ENCODE data around the gene RNF224. TPM values are rescaled to one million over a fixed set of nuclear protein-coding genes. Genes with fewer than 3 reads are reported as not detected.
"Not testable (repeated sequence)": the region's sequence is repeated elsewhere in the genome, so short reads cannot be mapped to it uniquely, and the experiment has no call there.

Gene RNF224
- polyA plus RNA-seq, 1 donor = 13.1 TPM

GRCh38 chr9:137228506-137228967 is 1.2 kb downstream of the RNF224 start:
- no peak for DNase-seq

DNA sequence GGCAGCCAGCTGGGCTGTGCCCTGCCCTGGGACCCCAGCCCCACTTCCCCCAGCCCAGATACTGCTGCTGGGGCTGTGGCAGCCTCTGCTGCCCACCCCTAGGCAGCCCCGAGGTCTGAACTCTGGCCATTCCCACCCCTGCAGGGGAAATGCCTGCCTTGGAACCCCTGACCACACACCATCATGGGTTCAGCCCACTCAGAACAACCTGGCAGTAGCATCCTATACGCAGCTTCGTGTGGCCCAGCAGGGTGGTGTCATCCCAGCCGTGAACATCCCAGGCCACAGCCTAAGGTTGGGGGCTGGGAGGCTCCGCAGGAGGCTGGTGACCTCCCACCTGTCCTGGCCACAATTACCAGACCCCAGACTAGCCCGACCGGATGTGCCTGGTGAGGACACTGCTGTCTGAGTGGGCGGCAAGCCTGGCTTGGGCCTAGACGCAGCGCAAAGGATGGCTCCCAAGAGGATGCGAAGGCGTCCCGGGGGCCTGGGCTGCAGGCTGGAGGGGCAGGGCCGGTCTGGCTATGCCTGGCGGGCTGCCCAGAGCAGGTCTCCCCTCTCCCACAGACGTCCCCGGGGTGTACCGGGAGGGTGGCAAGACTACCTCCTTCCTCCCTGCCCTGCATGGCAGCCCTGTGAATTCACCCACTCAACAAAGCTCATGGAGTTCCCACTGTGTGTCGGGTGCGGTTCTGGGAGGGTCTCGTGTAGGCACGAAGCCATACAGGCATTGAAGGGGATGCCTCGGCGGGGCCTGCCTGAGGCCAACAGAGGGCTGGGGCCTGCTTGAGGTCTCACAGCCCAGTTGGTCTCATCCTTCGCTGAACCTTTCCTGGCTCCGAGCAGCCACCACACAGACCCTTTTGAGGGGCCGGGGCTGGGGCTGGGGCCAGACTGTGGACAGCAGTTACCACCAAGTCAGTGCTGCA is 1.9 kb downstream of the RNF224 start:
- DNase-seq = no peak

- no peak for DNase-seq
Observed at GRCh38 chr9:137229903-137230704, 2.8 kb downstream of the RNF224 start.

DNA sequence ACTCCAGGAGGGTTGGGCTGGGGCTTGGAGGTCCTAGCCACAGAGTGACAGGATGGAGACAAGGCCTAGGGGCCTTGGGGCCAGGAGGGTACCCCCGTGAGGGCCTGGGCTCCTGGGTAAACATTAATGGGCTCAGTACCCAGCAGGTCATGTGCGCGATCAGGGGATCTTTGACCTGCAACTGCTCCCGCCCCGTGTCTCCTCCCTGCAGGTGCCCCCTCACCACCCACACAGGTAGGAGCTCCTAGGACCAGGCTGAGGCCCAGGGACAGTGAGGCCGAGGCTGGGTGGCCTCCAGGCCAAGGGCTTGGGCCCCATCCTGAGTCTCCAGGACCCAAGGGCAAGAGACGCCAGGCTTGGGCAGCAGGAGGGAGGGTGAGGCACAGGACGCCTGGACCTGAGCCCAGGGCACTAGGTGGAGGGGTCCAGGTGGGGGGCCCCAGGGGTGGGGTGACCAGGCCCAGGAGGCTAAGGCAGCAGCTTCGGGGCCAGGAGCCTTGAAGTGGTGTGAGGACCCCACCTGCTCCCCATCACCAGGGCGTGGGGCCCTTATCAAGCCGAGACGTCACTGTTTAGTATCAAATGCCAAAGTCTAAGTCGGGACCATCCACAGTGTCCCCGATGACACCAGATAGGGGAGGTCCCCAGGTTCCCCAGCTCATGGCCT is 3.5 kb downstream of the RNF224 start, which contains the start of gene SLC34A3:
SLC34A3 (plus strand) TSS at position 197 of the 667 bp plus-strand sequence. CDS start 802 bp downstream, outside the sequence.
- DNase-seq = no peak

GRCh38 chr9:137231372-137232039 is 4.2 kb downstream of the RNF224 start:
- DNase-seq = no peak

DNA sequence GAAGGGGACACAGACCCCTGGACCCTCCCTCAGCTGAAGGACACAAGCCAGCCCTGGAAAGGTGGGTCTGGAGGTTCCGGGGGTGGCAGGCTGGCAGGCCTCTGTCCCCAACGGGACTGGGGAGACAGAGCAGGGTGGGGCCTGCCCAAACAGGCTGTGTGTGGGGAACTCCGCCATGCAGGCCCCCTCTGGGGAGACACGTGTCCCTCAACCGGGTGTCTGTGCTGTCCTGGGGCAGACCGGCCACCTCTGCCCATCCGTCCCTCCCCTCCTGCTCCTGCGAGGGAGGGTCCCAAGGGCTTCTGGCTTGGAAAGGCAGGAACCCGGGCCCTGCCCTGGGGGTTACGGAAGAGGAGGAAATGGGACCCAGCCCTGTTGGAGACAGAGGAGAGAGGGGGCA is 4.8 kb downstream of the RNF224 start:
- DNase-seq = no peak

DNA sequence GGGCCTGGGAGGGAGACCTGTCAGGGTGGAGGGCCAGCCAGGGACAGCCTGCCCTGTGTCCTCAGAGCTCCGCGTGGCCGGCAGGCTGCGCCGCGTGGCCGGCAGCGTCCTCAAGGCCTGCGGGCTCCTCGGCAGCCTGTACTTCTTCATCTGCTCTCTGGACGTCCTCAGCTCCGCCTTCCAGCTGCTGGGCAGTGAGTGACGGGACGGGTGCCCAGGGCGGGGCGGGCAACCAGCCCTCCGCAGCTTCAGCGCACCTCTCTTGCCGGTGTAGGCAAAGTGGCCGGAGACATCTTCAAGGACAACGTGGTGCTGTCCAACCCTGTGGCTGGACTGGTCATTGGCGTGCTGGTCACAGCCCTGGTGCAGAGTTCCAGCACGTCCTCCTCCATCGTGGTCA is 5.2 kb downstream of the RNF224 start:
- DNase-seq = no peak

GRCh38 chr9:137233143-137233980 is 6.1 kb downstream of the RNF224 start:
- no peak for DNase-seq

- DNase-seq = no peak
Observed at GRCh38 chr9:137234055-137234697, 6.9 kb downstream of the RNF224 start.

DNA sequence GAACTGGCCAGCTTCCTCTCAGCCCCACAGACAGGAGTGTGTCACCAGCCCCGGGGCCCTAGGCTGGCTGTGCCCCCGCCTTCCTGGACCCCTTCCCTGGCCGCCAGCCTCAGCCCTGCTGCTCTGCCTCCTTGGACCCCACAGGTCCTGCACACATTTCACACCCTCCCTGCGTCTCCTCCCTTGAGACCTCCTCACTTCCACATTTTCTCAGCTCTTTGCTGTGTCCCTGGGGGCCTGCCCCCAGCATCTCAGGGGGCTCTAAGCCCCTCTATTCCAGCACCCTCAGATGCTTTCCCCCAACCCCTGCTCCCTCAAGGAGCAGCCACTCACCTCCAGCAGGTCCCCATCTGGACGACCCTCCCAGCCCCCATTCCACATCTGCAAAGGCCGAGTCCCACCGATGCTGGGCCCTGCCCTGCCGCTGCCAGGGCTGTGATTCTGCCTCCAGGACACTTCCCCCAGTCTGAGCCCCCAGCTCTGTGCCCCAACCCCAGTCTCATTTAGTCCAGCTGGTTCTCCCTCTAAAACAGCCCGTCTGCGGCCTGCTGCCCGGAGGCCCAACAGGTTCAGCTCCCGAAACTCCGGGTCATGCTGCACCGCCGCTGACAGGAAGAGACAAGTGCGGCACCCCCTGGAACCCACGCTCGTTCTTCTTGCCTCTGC is 7.6 kb downstream of the RNF224 start:
- DNase-seq = no peak

DNA sequence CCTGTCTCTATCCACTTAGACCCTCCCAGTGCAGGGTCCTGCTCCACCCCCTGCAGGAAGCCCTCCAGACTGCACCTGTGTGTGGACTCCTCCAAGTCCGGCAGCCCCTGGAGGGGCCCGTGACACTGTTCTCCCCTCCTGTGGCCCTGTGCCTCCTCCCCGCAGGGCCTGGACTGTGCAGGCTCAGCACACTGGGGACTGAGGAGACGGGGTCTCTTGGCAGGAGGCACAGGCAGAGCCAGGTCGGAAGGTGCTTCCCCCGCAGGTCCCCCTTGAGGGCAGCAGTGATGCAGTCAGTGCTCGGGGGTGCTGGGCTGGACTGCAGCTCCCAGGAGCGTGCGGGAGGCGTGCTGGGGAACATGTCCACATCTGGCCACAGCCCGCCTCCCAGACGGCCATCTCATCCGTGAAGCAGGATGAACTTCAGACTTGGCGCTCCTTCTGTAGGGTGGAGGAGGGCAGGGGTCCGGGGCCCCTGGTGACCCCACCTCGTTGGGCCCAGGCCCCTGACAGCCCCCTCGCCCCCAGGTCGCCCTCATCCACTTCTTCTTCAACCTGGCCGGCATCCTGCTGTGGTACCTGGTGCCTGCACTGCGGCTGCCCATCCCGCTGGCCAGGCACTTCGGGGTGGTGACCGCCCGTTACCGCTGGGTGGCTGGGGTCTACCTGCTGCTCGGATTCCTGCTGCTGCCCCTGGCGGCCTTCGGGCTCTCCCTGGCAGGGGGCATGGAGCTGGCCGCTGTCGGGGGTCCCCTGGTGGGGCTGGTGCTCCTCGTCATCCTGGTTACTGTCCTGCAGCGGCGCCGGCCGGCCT is 8.3 kb downstream of the RNF224 start:
- no peak for DNase-seq

DNA sequence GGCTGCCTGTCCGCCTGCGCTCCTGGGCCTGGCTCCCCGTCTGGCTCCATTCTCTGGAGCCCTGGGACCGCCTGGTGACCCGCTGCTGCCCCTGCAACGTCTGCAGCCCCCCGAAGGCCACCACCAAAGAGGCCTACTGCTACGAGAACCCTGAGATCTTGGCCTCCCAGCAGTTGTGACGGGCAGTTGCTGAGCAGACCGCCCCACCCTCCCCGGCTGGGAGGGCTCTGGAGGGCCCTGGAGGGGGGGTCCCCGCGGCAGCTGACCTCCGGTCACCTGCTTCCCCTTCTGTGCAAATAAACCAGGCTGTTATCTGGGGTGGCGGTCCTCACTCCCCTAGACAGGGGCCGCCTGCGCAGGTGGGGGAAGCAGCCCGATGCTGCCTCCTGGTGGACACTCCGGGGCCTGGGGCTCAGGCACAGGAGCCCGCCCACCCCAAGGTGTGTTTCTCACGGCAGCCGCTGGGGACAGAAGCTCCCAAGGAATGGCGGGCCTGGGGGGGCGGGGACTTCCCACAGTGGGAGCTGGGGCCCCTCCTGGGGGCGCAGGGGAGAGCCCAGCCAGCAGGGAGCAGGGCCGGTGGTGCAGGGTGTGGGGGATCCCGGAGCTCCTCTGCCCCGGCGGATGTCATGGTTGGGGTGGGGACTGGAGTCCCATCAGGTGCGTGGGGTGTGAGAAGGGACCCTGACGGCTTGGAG is 9.1 kb downstream of the RNF224 start:
- DNase-seq = peak; percentile 84

DNA sequence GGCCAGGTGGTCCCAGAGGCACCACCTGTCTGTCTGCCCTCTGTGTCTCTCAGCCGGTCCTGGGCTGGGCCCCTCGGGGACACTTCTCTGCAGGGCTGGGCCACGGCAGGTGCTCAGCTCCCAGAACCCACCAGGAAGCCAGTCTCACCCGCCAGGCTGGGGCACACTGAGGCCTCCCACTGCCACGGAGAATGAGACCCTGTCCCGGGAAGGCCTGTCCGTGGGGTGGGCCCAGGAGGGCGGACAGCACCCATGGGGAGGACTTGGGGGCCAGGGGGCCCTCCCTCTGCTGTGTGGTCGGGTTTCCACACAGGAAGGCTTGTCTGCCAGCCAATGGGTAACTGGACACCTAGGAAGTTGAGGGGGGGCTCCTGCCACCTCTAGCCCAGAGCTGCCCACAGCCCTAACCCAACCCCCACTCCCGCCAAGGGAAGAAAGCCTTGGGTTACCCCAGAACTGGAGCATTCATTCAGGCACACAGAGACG is 9.7 kb downstream of the RNF224 start:
- DNase-seq = no peak

DNA sequence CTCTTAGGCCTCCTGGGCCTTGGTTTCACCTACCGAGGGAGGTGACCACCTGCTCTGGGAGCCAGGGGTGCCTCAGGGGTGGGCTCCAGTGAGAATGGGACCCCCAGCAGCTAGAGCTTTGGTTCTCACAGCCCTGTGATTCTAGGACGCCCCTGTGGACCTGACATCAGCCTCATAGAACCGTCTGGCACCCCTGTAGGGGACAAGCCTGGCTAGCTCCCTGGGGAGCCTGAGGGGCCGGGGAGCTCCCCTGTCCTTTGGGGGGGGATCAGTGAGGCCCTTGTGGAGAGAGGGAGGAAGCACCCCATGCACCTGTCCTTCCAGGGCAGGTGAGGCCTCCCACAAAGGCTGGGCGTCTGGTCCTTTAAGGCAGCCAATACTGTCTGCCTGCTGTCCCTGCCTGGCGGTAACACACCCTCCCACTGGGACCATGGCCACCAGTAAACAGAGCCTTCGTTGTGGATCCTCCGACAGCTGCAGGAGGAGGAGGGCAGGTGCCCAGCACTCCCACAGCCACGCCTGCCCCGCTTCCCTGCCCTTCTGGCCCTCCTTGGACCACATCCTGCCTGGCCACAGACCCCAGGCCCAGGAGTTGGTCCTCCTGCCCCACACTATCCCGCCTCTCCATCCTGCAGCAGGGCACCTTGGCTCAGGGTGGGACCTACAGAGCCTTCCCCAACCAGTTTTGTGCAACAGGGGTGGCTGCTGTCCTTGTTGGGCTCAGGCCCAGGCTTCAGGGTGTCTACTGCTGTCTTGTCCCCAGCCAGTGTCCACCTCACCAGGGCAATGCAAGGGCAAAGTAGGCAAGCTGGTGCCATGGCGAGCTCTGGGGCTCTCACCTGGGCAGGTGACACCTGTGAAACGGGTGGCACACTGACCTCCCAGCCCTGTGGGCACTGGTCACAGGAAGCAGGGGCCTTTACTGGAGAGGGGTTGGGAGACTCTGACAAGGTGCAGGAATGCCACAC is 10.7 kb downstream of the RNF224 start:
- DNase-seq = no peak

GRCh38 chr9:137239541-137240200 is 12.4 kb downstream of the RNF224 start:
- DNase-seq = not testable (repeated sequence)

- DNase-seq = peak; percentile 65
Observed at GRCh38 chr9:137240318-137240840, 13.1 kb downstream of the RNF224 start.

Data from left kidney (tissue), 2 donors.